GM10266 (cell line): ENCODE data around the gene TAX1BP3.

ENCODE experiments used
- DNase-seq: peaks from one replicate; pipeline ENCODE4 v3.0.0; 2012; ENCODE audit errors: extremely low spot score
- TF ChIP-seq, protein P1 (sequence below): IDR thresholded peaks from 2 replicates; pipeline ENCODE4 v1.5.1; 2012; ENCODE audit warnings: mild to moderate bottlenecking, low read depth; ENCODE audit not compliant: control insufficient read depth, insufficient read depth; ENCODE audit errors: missing control alignments

Gene TAX1BP3

DNA sequence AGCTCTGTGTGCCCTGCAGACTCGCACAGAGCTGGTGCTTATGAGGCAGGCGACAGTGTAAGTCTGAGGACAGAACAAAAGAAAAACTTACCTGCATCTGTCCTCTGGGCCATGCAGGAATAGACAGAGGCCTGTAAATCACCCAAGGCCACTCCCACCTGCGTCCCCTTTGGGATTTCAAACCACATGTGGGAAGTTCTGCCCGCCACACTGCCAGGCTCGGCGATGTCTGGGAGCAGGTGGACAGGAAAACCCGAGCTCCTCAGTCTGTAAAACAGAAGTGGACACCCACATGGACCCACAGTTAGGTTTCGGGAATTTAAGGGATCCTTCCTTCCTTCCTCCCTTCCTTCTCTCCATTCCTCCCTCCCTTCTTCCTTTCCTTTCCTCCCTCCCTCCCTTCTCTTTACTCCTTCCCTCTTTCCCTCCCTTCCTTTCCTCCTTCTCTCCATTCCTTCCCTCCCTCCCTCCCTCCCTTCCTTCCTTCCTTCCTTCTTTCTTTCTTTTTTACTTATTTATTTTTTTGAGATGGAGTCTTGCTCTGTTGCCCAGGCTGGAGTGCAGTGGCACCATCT, 47.1 kb downstream of the TAX1BP3 start:
- DNase-seq = no peak
- TF ChIP-seq, protein P1, sequence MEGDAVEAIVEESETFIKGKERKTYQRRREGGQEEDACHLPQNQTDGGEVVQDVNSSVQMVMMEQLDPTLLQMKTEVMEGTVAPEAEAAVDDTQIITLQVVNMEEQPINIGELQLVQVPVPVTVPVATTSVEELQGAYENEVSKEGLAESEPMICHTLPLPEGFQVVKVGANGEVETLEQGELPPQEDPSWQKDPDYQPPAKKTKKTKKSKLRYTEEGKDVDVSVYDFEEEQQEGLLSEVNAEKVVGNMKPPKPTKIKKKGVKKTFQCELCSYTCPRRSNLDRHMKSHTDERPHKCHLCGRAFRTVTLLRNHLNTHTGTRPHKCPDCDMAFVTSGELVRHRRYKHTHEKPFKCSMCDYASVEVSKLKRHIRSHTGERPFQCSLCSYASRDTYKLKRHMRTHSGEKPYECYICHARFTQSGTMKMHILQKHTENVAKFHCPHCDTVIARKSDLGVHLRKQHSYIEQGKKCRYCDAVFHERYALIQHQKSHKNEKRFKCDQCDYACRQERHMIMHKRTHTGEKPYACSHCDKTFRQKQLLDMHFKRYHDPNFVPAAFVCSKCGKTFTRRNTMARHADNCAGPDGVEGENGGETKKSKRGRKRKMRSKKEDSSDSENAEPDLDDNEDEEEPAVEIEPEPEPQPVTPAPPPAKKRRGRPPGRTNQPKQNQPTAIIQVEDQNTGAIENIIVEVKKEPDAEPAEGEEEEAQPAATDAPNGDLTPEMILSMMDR = no peak

DNA sequence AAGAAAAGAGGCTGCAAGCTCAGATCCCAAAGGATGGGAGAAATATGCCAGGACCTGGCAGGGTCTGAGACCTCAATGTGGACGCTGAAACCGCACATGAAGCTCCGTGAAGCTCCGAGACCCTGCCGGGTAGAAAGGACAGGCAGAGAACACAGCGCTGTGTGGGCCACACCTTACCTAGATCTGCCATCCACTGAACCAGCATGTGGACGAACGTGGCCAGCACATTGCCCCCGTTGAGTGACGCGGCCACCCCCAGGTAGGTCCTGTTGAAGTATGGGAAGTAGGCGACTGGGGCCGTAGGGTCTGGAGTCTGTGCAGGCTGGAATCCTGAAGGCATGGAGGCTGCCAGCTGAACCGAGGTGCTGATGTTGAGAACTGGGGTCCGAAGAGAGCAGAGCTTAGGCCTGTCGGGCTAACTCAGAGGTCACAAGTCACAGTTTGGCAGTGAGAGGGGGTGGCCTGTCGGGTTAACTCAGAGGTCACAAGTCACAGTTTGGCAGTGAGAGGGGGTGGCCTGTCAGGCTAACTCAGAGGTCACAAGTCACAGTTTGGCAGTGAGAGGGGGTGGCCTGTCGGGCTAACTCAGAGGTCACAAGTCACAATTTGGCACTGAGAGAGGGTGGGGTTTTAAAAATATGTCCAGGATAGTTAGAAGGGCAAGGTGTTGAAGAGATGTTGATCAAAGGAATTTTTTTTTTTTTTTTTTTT, 53.1 kb downstream of the TAX1BP3 start:
- TF ChIP-seq, protein P1 = no peak
- DNase-seq = no peak

GRCh38 chr17:3613124-3613523, 55.3 kb downstream of the TAX1BP3 start:
- TF ChIP-seq, protein P1 = no peak
- no peak for DNase-seq
